AG20443 (cell line): ENCODE results near the gene MAGEA2.
"Not testable (repeated sequence)": the region's sequence is repeated elsewhere in the genome, so short reads cannot be mapped to it uniquely, and the experiment has no call there.

Experiments used
- DNase-seq: peaks from one replicate; pipeline ENCODE4 v3.0.0; 2012; ENCODE audit warnings: low spot score, mixed read lengths

The MAGEA2 gene

GRCh38 chrX:152709173-152709572 is 44.5 kb downstream of the MAGEA2 start, which contains the start of gene CSAG2:
TSS of gene CSAG2 (minus strand) at chrX:152709273. CDS start at chrX:152709112, 161 bp downstream.
- DNase-seq = not testable (repeated sequence)

- not testable (repeated sequence) for DNase-seq
These were observed 47.1 kb downstream of the MAGEA2 start for GRCh38 chrX:152706500-152706899.

- not testable (repeated sequence) for DNase-seq
These were observed 53.3 kb downstream of the MAGEA2 start for GRCh38 chrX:152700390-152700789.
